MM.1S (cell line): ENCODE results near the gene SRI.
"Not testable (repeated sequence)": the region's sequence is repeated elsewhere in the genome, so short reads cannot be mapped to it uniquely, and the experiment has no call there.

Source experiments
- DNase-seq: peaks from one replicate; pipeline ENCODE4 v3.0.0-alpha.2; 2015
- H2AFZ ChIP-seq: fragments of 300-600 bp; sonication (generic); 2 replicates; pipeline ENCODE4 v1.6.0; 2016; ENCODE audit warnings: antibody characterized with exemption, low read length
- H3F3A ChIP-seq: fragments of 300-600 bp; sonication (generic); 2 replicates; pipeline ENCODE4 v1.6.1; 2016; ENCODE audit warnings: mild to moderate bottlenecking, antibody characterized with exemption, low read length, moderate library complexity, mixed read lengths; ENCODE audit not compliant: insufficient read depth
- H3K27ac ChIP-seq: fragments of 300-600 bp; sonication (generic); 2 replicates; pipeline ENCODE4 v1.5.1; 2016; ENCODE audit warnings: mild to moderate bottlenecking, low read length
- H3K27me3 ChIP-seq: fragments of 300-600 bp; sonication (generic); replicated peaks from 2 replicates; pipeline ENCODE4 v1.6.0; 2016; ENCODE audit warnings: low read length; ENCODE audit not compliant: insufficient read depth
- H3K36me3 ChIP-seq: fragments of 300-600 bp; sonication (generic); replicated peaks from 2 replicates; pipeline ENCODE4 v1.6.1; 2016; ENCODE audit warnings: mild to moderate bottlenecking, low read length, mixed read lengths; ENCODE audit not compliant: insufficient read depth
- H3K4me1 ChIP-seq: fragments of 300-600 bp; sonication (generic); 2 replicates; pipeline ENCODE4 v1.6.1; 2016; ENCODE audit warnings: low read length, mixed read lengths
- H3K4me2 ChIP-seq: fragments of 300-600 bp; sonication (generic); 2 replicates; pipeline ENCODE4 v1.6.0; 2016; ENCODE audit warnings: low read depth, low read length
- H3K4me3 ChIP-seq: fragments of 300-600 bp; sonication (generic); 2 replicates; pipeline ENCODE4 v1.5.1; 2016; ENCODE audit warnings: low read length, mixed read lengths
- H3K79me2 ChIP-seq: fragments of 300-600 bp; sonication (generic); 2 replicates; pipeline ENCODE4 v1.6.1; 2016; ENCODE audit warnings: mixed run types, low read length, mixed read lengths
- H3K9ac ChIP-seq: fragments of 300-600 bp; sonication (generic); 2 replicates; pipeline ENCODE4 v1.6.1; 2016; ENCODE audit warnings: low read length, mixed read lengths
- H3K9me2 ChIP-seq: fragments of 300-600 bp; sonication (generic); replicated peaks from 2 replicates; pipeline ENCODE4 v1.6.1; 2016; ENCODE audit warnings: mild to moderate bottlenecking, low read length, mixed read lengths; ENCODE audit not compliant: insufficient read depth
- H3K9me3 ChIP-seq: fragments of 300-600 bp; sonication (generic); replicated peaks from 2 replicates; pipeline ENCODE4 v1.6.1; 2016; ENCODE audit warnings: mild to moderate bottlenecking, low read length, mixed read lengths; ENCODE audit not compliant: insufficient read depth
- H4K20me1 ChIP-seq: fragments of 300-600 bp; sonication (generic); 2 replicates; pipeline ENCODE4 v1.6.1; 2016; ENCODE audit warnings: mild to moderate bottlenecking, low read length, moderate library complexity, mixed read lengths; ENCODE audit not compliant: insufficient read depth
- CTCF ChIP-seq: fragments of 300-600 bp; sonication (generic); IDR thresholded peaks from 2 replicates; pipeline ENCODE4 v1.5.1; 2016; ENCODE audit warnings: antibody characterized with exemption, low read length, mixed read lengths
- EZH2 ChIP-seq: fragments of 300-600 bp; sonication (generic); optimal IDR thresholded peaks from 2 replicates; pipeline ENCODE3; 2017; ENCODE audit warnings: low read depth, mild to moderate bottlenecking, antibody characterized with exemption, low read length, mixed read lengths
- EZH2phosphoT487 ChIP-seq: fragments of 300-600 bp; sonication (generic); IDR thresholded peaks from 2 replicates; pipeline ENCODE4 v1.6.1; 2018; ENCODE audit warnings: antibody characterized with exemption, low read length

The SRI gene

GRCh38 chr7:88268051-88268450, 48.2 kb upstream of the SRI start:
- Histone ChIP-seq H4K20me1 (no peaks in the 10 kb centered on the region), H3K9me3 (no peaks in the 10 kb centered on the region), H3K27ac (no peak overlapping the region), H3K79me2 (no peaks in the 10 kb centered on the region), H3K4me3 (no peak overlapping the region), H3F3A (no peaks in the 10 kb centered on the region), H3K4me1 (no peaks in the 10 kb centered on the region), H3K36me3 (no peaks in the 10 kb centered on the region), H3K4me2 (no peak overlapping the region), H3K9me2 (no peaks in the 10 kb centered on the region), H3K27me3 (no peaks in the 10 kb centered on the region), H2AFZ (no peak overlapping the region), H3K9ac (no peak overlapping the region)
- TF ChIP-seq EZH2 = no peak
- no peak for TF ChIP-seq EZH2phosphoT487
- TF ChIP-seq CTCF = no peak
- DNase-seq = no peak

DNA sequence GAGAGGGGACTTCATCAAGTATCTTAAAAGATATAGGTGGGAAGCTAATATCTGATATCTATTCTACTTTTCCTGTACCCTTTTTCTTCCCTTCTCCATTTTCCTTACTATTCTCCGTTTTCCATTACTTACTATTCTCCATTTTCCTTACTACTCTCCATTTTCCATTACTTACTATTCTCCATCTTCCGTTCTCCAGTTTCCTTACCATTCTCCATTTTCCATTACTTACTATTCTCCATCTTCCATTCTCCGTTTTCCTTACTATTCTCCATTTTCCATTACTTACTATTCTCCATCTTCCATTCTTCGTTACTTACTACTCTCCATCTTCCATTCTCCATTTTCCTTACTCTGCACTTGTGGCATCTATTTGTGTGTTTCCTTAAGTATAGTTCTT, 47.6 kb upstream of the SRI start:
- H3K4me3 ChIP-seq = no peak overlapping the region
- H3K27ac ChIP-seq = no peak overlapping the region
- no peaks in the 10 kb centered on the region for H3K9me2 ChIP-seq
- H3K27me3 ChIP-seq = no peaks in the 10 kb centered on the region
- no peaks in the 10 kb centered on the region for H3K36me3 ChIP-seq
- no peaks in the 10 kb centered on the region for H4K20me1 ChIP-seq
- no peak overlapping the region for H3K4me2 ChIP-seq
- no peaks in the 10 kb centered on the region for H3K9me3 ChIP-seq
- DNase-seq = no peak
- H3F3A ChIP-seq = no peaks in the 10 kb centered on the region
- no peaks in the 10 kb centered on the region for H3K79me2 ChIP-seq
- TF ChIP-seq EZH2phosphoT487 (no peak), EZH2 (no peak), CTCF (no peak)
- H2AFZ ChIP-seq = no peak overlapping the region
- no peak overlapping the region for H3K9ac ChIP-seq
- H3K4me1 ChIP-seq = no peaks in the 10 kb centered on the region

DNA sequence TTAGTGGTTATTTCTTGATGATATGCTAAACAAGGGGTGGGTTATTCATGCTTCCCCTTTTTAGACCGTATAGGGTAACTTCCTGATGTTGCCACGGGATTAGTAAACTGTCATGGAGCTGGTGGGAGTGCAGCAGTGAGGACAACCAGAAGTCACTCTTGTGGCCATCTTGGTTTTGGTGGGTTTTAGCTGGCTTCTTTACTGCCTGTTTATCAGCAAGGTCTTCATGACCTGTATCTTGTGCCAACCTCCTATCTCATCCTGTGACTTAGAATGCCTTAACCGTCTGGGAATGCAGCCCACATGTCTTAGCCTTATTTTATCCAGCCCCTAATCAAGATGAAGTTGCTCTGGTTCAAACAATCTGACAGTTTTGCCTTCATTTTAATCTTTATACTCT, 45.1 kb upstream of the SRI start:
- not testable (repeated sequence) for H3K9ac ChIP-seq, H3F3A ChIP-seq, H3K9me3 ChIP-seq, H4K20me1 ChIP-seq, H2AFZ ChIP-seq, H3K4me1 ChIP-seq, H3K27ac ChIP-seq, H3K36me3 ChIP-seq, H3K4me3 ChIP-seq, H3K4me2 ChIP-seq, DNase-seq, H3K79me2 ChIP-seq, H3K9me2 ChIP-seq, H3K27me3 ChIP-seq

DNA sequence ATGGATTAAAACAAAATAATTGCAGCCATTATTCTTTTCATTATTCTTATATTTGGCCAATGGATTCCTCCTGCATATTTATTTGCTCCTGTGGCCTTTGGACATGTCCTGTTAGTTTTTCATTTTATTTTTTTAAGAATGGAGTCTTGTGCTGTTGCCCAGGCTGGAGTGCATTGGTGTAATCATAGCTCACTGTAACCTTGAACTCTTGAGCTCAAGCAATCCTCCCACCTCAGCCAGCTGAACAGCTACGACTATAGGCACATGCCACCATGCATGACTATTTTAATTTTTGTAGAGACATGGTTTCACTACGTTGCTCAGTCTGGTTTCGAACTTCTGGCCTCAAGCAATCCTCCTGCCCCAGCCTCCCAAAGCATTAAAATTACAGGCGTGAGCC, 42.7 kb upstream of the SRI start:
- Histone ChIP-seq H3K4me3 (no peak overlapping the region), H3K79me2 (no peaks in the 10 kb centered on the region), H3K27me3 (no peaks in the 10 kb centered on the region), H3K9ac (no peak overlapping the region), H3K36me3 (no peaks in the 10 kb centered on the region), H3K9me2 (no peaks in the 10 kb centered on the region), H3K4me1 (no peaks in the 10 kb centered on the region), H3K9me3 (no peaks in the 10 kb centered on the region), H2AFZ (no peak overlapping the region), H3K27ac (no peak overlapping the region), H4K20me1 (no peaks in the 10 kb centered on the region), H3K4me2 (no peak overlapping the region), H3F3A (no peaks in the 10 kb centered on the region)
- no peak for TF ChIP-seq EZH2phosphoT487
- no peak for TF ChIP-seq EZH2
- TF ChIP-seq CTCF = no peak
- no peak for DNase-seq
